Measurements from ENCODE around the gene STAG2.
A peak's percentile ranks its signal among the peaks of the same experiment; 100 is the strongest.
"Not testable (repeated sequence)": the region's sequence is repeated elsewhere in the genome, so short reads cannot be mapped to it uniquely, and the experiment has no call there.

Gene STAG2

GRCh38 chrX:123961268-123962005 lies at the start of gene STAG2:
TSS of gene STAG2 (plus strand) at chrX:123961706. CDS start at chrX:124022628, 60,922 bp downstream.
- peak; percentile 84 for DNase-seq

- DNase-seq: no peak
Observed at GRCh38 chrX:123917069-123917468, 44.4 kb upstream of the STAG2 start.

GRCh38 chrX:123918106-123918721 lies 43.3 kb upstream of the STAG2 start:
- DNase-seq: peak; percentile 38

- DNase-seq: peak; percentile 94
Observed at GRCh38 chrX:123920105-123920785, 41.3 kb upstream of the STAG2 start.

- peak; percentile 65 for DNase-seq
Observed at GRCh38 chrX:123923211-123923610, 38.3 kb upstream of the STAG2 start.

- DNase-seq: no peak
Observed at GRCh38 chrX:123924186-123924585, 37.3 kb upstream of the STAG2 start.

- DNase-seq: no peak
Observed at GRCh38 chrX:123927845-123928244, 33.7 kb upstream of the STAG2 start.

- not testable (repeated sequence) for DNase-seq
Observed at GRCh38 chrX:123932055-123932454, 29.5 kb upstream of the STAG2 start.

- no peak for DNase-seq
Observed at GRCh38 chrX:123943074-123943473, 18.4 kb upstream of the STAG2 start.

GRCh38 chrX:123943488-123943887 lies 18.0 kb upstream of the STAG2 start:
- peak; percentile 31 for DNase-seq

GRCh38 chrX:123949846-123950245 lies 11.7 kb upstream of the STAG2 start:
- no peak for DNase-seq

GRCh38 chrX:123959281-123960063 lies 2.0 kb upstream of the STAG2 start:
- peak; percentile 57 for DNase-seq

GRCh38 chrX:123960956-123961267 lies 594 bp upstream of the STAG2 start:
- DNase-seq: no peak

GRCh38 chrX:123962006-123962467 lies 531 bp downstream of the STAG2 start:
- no peak for DNase-seq

- DNase-seq: peak; percentile 91
Observed at GRCh38 chrX:123962794-123963373, 1.4 kb downstream of the STAG2 start.

- DNase-seq: no peak
Observed at GRCh38 chrX:123964156-123964834, 2.8 kb downstream of the STAG2 start.

GRCh38 chrX:123965712-123966111 lies 4.2 kb downstream of the STAG2 start:
- no peak for DNase-seq

GRCh38 chrX:123967497-123967896 lies 6.0 kb downstream of the STAG2 start:
- DNase-seq: no peak

- DNase-seq: no peak
Observed at GRCh38 chrX:123968383-123969050, 7.0 kb downstream of the STAG2 start.

- DNase-seq: no peak
Observed at GRCh38 chrX:123971982-123972381, 10.5 kb downstream of the STAG2 start.

GRCh38 chrX:123973921-123974320 lies 12.4 kb downstream of the STAG2 start:
- DNase-seq: no peak

GRCh38 chrX:123975180-123975579 lies 13.7 kb downstream of the STAG2 start:
- DNase-seq: no peak

Data from NCI-H446 treated with DMSO at 0.1 percent for 48 hours (cell line).